Body of pancreas (tissue), 4 donors: ENCODE results near the gene HOXA1.

Experiments used
- CTCF ChIP-seq, 7 experiments: fragments of 450-650 bp in 4 of 7; fragments of 200-600 bp in 3 of 7; sonication (generic) in 3 of 7; IDR thresholded peaks; one replicate each; pipeline ENCODE4 v1.5.1; 2016 to 2019; ENCODE audit warnings: antibody characterized with exemption in 7 of 7
- POLR2A ChIP-seq, 3 donors: fragments of 450-650 bp; IDR thresholded peaks; one replicate each; pipeline ENCODE4 v1.6.1; 2016; ENCODE audit warnings: antibody characterized with exemption in 3 of 3, mild to moderate bottlenecking in 2 of 3

GRCh38 chr7:27053153-27053552, 42.6 kb downstream of the HOXA1 start:
- TF ChIP-seq CTCF (IDR thresholded peaks at IDR 0.05) (no peak), POLR2A (IDR thresholded peaks at IDR 0.05) (no peak)
